GM23338 (cell line): ENCODE results near the gene PCLO. TPM values are rescaled to one million over a fixed set of nuclear protein-coding genes. Genes with fewer than 3 reads are reported as not detected.

Source experiments
- ATAC-seq: fragments of 200-7000 bp; cut with Tn5 transposase; 3 replicates; pipeline ENCODE4 v1.9.1; 2020
- DNase-seq: peaks from one replicate; pipeline ENCODE4 v3.0.0-alpha.2; 2015; ENCODE audit warnings: low spot score
- H2AFZ ChIP-seq: fragments of 200-600 bp; sonication (generic); 2 replicates; pipeline ENCODE4 v1.8.0; 2016; ENCODE audit warnings: antibody characterized with exemption, mild to moderate bottlenecking, moderate library complexity
- H3F3A ChIP-seq: fragments of 200-600 bp; sonication (generic); replicated peaks from 2 replicates; pipeline ENCODE4 v1.8.0; 2017; ENCODE audit warnings: antibody characterized with exemption, mixed run types, low read depth
- H3K27ac ChIP-seq: fragments of 200-600 bp; sonication (generic); 2 replicates; pipeline ENCODE4 v1.6.1; 2016; ENCODE audit warnings: low read depth
- H3K27me3 ChIP-seq: fragments of 200-600 bp; sonication (generic); 2 replicates; pipeline ENCODE4 v1.8.0; 2016; ENCODE audit warnings: mild to moderate bottlenecking, mixed run types, moderate library complexity; ENCODE audit not compliant: insufficient read depth
- H3K36me3 ChIP-seq: fragments of 200-600 bp; sonication (generic); 2 replicates; pipeline ENCODE4 v1.8.0; 2016; ENCODE audit warnings: mild to moderate bottlenecking; ENCODE audit not compliant: insufficient read depth
- H3K4me1 ChIP-seq: fragments of 200-600 bp; sonication (generic); 2 replicates; pipeline ENCODE4 v1.8.0; 2016; ENCODE audit warnings: mild to moderate bottlenecking, moderate library complexity; ENCODE audit not compliant: insufficient read depth
- H3K4me2 ChIP-seq: fragments of 200-600 bp; sonication (generic); 2 replicates; pipeline ENCODE4 v1.7.1; 2017; ENCODE audit warnings: mixed run types
- H3K4me3 ChIP-seq: fragments of 200-600 bp; sonication (generic); 2 replicates; pipeline ENCODE4 v1.6.1; 2016; ENCODE audit warnings: mixed run types
- H3K79me2 ChIP-seq: fragments of 200-600 bp; sonication (generic); replicated peaks from 2 replicates; pipeline ENCODE4 v1.8.0; 2017; ENCODE audit warnings: mild to moderate bottlenecking; ENCODE audit not compliant: insufficient read depth
- H3K9me2 ChIP-seq: fragments of 200-600 bp; sonication (generic); 2 replicates; pipeline ENCODE4 v1.8.0; 2017; ENCODE audit not compliant: insufficient read depth
- H4K20me1 ChIP-seq: fragments of 200-600 bp; sonication (generic); replicated peaks from 2 replicates; pipeline ENCODE4 v1.8.0; 2017; ENCODE audit warnings: mild to moderate bottlenecking; ENCODE audit not compliant: insufficient read depth
- H3K27ac Mint-ChIP-seq: 2 replicates; pipeline ENCODE4 v1.8.0; 2020; ENCODE audit warnings: inconsistent platforms, mild to moderate bottlenecking, moderate library complexity, mixed read lengths
- H3K27me3 Mint-ChIP-seq: 3 replicates; pipeline ENCODE4 v1.8.0; 2022; ENCODE audit warnings: low read depth, mild to moderate bottlenecking, moderate library complexity, mixed read lengths, inconsistent platforms; ENCODE audit not compliant: insufficient read depth, poor library complexity
- H3K36me3 Mint-ChIP-seq: 3 replicates; pipeline ENCODE4 v1.8.0; 2021; ENCODE audit warnings: low read depth, mild to moderate bottlenecking, inconsistent platforms, moderate library complexity, mixed read lengths
- H3K4me1 Mint-ChIP-seq: 3 replicates; pipeline ENCODE4 v1.8.0; 2020; ENCODE audit warnings: mild to moderate bottlenecking, inconsistent platforms, mixed read lengths
- H3K4me3 Mint-ChIP-seq: 3 replicates; pipeline ENCODE4 v1.8.0; 2021; ENCODE audit warnings: moderate library complexity, mild to moderate bottlenecking, inconsistent platforms, mixed read lengths
- H3K9me3 Mint-ChIP-seq: 3 replicates; pipeline ENCODE4 v1.8.0; 2020; ENCODE audit warnings: moderate library complexity, mild to moderate bottlenecking, inconsistent platforms, mixed read lengths
- CREB1 ChIP-seq: fragments of 250-450 bp; sonication (Bioruptor Pico); IDR thresholded peaks from 2 replicates; pipeline ENCODE4 v1.5.0; 2020; ENCODE audit warnings: low read depth, mild to moderate bottlenecking, moderate library complexity
- EZH2 ChIP-seq: fragments of 200-600 bp; sonication (generic); IDR thresholded peaks from one replicate; pipeline ENCODE4 v1.8.0; 2017; ENCODE audit warnings: antibody characterized with exemption, mild to moderate bottlenecking, low read depth; ENCODE audit not compliant: unreplicated experiment
- EZH2phosphoT487 ChIP-seq: fragments of 200-600 bp; sonication (generic); IDR thresholded peaks from one replicate; pipeline ENCODE4 v1.8.1; 2018; ENCODE audit warnings: antibody characterized with exemption; ENCODE audit not compliant: unreplicated experiment
- JUNB ChIP-seq: IDR thresholded peaks from one replicate; pipeline ENCODE4 v1.6.1; 2016; ENCODE audit warnings: antibody characterized with exemption; ENCODE audit not compliant: unreplicated experiment
- NANOG ChIP-seq: IDR thresholded peaks from 2 replicates; pipeline ENCODE4 v1.6.1; 2016; ENCODE audit warnings: antibody characterized with exemption, borderline replicate concordance
- POLR2AphosphoS5 ChIP-seq: IDR thresholded peaks from 2 replicates; pipeline ENCODE4 v1.6.1; 2016; ENCODE audit warnings: antibody characterized with exemption, low read depth
- STAT1 ChIP-seq: IDR thresholded peaks from one replicate; pipeline ENCODE4 v1.6.1; 2016; ENCODE audit warnings: antibody characterized with exemption; ENCODE audit not compliant: unreplicated experiment
- ZNF114 ChIP-seq: fragments of 250-450 bp; sonication (Bioruptor Pico); IDR thresholded peaks from 2 replicates; pipeline ENCODE4 v1.5.0; 2020; ENCODE audit warnings: mild to moderate bottlenecking, moderate library complexity
- ZNF331 ChIP-seq: fragments of 250-450 bp; sonication (Bioruptor Pico); IDR thresholded peaks from 2 replicates; pipeline ENCODE4 v1.5.0; 2020; ENCODE audit warnings: low read depth, mild to moderate bottlenecking, moderate library complexity
- ZNF462 ChIP-seq: fragments of 250-450 bp; sonication (Bioruptor Pico); IDR thresholded peaks from 2 replicates; pipeline ENCODE4 v1.5.0; 2020; ENCODE audit warnings: mild to moderate bottlenecking, moderate library complexity
- polyA plus RNA-seq: library from polyadenylated mRNA; unstranded; fragments of >200 nt; fragmentation: Nextera tagmentation; extraction: Ambion mirVana; gene quantifications from 2 replicates; pipeline ENCODE4 v1.2.1, GENCODE V29; 2016
- total RNA-seq: library from RNA; depleted of rRNA; stranded (reverse); fragments of >200 nt; shearing (Covaris generic); gene quantifications from 2 replicates; pipeline ENCODE4 v1.2.3, GENCODE V29; 2014
- TF ChIP-seq, protein P1 (sequence below): IDR thresholded peaks from 2 replicates; pipeline ENCODE4 v1.6.1; 2016; ENCODE audit warnings: antibody characterized with exemption
- TF ChIP-seq, protein P2 (sequence below), 2 experiments: fragments of 200-600 bp in 1 of 2; sonication (generic) in 1 of 2; conservative IDR thresholded peaks; 2 replicates each; pipeline versions ENCODE4 v1.5.1 to v1.6.1; 2016 to 2017; ENCODE audit warnings: antibody characterized with exemption in 2 of 2, low read depth in 2 of 2, mild to moderate bottlenecking in 2 of 2, moderate library complexity in 1 of 2
- TF ChIP-seq, protein P3 (sequence below): IDR thresholded peaks from one replicate; pipeline ENCODE4 v1.6.1; 2018; ENCODE audit warnings: antibody characterized with exemption; ENCODE audit not compliant: unreplicated experiment

PCLO gene
- total and polyA plus RNA-seq, 2 experiments from 2014 or later, result 7.4 to 9.1 TPM

GRCh38 chr7:83014546-83014945, 148.1 kb downstream of the PCLO start:
- Histone ChIP-seq H3K36me3 (no peaks in the 10 kb centered on the region), H3K27ac (no peak overlapping the region), H2AFZ (no peak overlapping the region), H3F3A (no peaks in the 10 kb centered on the region), H3K4me2 (no peak overlapping the region), H3K9me2 (no peaks in the 10 kb centered on the region), H3K4me3 (no peak overlapping the region), H3K27me3 (no peaks in the 10 kb centered on the region), H4K20me1 (no peaks in the 10 kb centered on the region), H3K79me2 (no peaks in the 10 kb centered on the region), H3K4me1 (no peaks in the 10 kb centered on the region)
- no peak for DNase-seq
- no peaks in the 10 kb centered on the region for H3K36me3 Mint-ChIP-seq
- H3K27me3 Mint-ChIP-seq, result peaks cover 2% of the 10 kb centered on the region
- no peak for TF ChIP-seq ZNF462 (CRISPR knock-in tag)
- TF ChIP-seq, protein P1, sequence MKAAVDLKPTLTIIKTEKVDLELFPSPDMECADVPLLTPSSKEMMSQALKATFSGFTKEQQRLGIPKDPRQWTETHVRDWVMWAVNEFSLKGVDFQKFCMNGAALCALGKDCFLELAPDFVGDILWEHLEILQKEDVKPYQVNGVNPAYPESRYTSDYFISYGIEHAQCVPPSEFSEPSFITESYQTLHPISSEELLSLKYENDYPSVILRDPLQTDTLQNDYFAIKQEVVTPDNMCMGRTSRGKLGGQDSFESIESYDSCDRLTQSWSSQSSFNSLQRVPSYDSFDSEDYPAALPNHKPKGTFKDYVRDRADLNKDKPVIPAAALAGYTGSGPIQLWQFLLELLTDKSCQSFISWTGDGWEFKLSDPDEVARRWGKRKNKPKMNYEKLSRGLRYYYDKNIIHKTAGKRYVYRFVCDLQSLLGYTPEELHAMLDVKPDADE, result no peak
- TF ChIP-seq CREB1 (CRISPR knock-in tag), result no peak
- TF ChIP-seq ZNF331 (CRISPR knock-in tag), result no peak
- TF ChIP-seq, protein P2, sequence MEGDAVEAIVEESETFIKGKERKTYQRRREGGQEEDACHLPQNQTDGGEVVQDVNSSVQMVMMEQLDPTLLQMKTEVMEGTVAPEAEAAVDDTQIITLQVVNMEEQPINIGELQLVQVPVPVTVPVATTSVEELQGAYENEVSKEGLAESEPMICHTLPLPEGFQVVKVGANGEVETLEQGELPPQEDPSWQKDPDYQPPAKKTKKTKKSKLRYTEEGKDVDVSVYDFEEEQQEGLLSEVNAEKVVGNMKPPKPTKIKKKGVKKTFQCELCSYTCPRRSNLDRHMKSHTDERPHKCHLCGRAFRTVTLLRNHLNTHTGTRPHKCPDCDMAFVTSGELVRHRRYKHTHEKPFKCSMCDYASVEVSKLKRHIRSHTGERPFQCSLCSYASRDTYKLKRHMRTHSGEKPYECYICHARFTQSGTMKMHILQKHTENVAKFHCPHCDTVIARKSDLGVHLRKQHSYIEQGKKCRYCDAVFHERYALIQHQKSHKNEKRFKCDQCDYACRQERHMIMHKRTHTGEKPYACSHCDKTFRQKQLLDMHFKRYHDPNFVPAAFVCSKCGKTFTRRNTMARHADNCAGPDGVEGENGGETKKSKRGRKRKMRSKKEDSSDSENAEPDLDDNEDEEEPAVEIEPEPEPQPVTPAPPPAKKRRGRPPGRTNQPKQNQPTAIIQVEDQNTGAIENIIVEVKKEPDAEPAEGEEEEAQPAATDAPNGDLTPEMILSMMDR (conservative IDR thresholded peaks at IDR 0.05; ENCODE audit: low read depth in 2 of 2), result no peak
- no peak for TF ChIP-seq POLR2AphosphoS5
- TF ChIP-seq, protein P3, sequence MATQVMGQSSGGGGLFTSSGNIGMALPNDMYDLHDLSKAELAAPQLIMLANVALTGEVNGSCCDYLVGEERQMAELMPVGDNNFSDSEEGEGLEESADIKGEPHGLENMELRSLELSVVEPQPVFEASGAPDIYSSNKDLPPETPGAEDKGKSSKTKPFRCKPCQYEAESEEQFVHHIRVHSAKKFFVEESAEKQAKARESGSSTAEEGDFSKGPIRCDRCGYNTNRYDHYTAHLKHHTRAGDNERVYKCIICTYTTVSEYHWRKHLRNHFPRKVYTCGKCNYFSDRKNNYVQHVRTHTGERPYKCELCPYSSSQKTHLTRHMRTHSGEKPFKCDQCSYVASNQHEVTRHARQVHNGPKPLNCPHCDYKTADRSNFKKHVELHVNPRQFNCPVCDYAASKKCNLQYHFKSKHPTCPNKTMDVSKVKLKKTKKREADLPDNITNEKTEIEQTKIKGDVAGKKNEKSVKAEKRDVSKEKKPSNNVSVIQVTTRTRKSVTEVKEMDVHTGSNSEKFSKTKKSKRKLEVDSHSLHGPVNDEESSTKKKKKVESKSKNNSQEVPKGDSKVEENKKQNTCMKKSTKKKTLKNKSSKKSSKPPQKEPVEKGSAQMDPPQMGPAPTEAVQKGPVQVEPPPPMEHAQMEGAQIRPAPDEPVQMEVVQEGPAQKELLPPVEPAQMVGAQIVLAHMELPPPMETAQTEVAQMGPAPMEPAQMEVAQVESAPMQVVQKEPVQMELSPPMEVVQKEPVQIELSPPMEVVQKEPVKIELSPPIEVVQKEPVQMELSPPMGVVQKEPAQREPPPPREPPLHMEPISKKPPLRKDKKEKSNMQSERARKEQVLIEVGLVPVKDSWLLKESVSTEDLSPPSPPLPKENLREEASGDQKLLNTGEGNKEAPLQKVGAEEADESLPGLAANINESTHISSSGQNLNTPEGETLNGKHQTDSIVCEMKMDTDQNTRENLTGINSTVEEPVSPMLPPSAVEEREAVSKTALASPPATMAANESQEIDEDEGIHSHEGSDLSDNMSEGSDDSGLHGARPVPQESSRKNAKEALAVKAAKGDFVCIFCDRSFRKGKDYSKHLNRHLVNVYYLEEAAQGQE, result no peak
- TF ChIP-seq ZNF114 (CRISPR knock-in tag), result no peak
- TF ChIP-seq NANOG, result no peak
- no peak for TF ChIP-seq EZH2
- no peak for TF ChIP-seq STAT1
- no peak for TF ChIP-seq JUNB
- no peak for TF ChIP-seq EZH2phosphoT487
- H3K4me3 Mint-ChIP-seq, result no peak overlapping the region
- H3K27ac Mint-ChIP-seq, result peak overlapping the region; percentile 19; the same call in 1 of the 2 replicates
- no peak for ATAC-seq
- H3K4me1 Mint-ChIP-seq, result peaks cover 7% of the 10 kb centered on the region; the same call in 2 of the 3 replicates
- no peaks in the 10 kb centered on the region for H3K9me3 Mint-ChIP-seq
